Measurements from ENCODE around the gene EFNA3.

DNA sequence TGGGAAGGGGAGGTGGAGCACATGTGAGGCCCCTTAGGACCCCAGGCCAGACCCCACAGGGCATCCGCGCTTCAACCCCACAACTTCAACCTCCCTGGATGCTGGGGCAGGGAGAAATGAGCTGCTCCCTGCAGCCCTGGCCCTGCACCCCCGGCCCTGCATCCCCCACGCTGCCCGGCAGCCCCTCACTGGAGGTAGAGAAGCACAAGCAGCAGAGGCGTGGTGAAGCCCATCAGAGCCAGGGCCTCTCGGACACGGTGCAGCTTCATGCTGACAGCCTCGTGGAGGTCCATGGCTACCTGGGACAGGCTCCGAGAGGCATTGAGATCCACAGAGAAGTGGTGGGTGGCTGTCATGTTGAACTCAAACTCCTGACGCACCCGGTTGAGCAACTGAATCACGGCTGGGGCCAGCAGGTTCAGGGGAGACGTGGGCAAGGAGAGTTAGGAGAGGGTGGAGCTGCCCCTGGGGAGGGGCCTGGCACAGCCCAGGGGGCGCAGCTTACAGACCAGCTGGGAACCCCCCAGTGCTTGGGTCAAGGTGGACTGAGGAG lies 48.3 kb upstream of the EFNA3 start:
- TF ChIP-seq, protein P1, sequence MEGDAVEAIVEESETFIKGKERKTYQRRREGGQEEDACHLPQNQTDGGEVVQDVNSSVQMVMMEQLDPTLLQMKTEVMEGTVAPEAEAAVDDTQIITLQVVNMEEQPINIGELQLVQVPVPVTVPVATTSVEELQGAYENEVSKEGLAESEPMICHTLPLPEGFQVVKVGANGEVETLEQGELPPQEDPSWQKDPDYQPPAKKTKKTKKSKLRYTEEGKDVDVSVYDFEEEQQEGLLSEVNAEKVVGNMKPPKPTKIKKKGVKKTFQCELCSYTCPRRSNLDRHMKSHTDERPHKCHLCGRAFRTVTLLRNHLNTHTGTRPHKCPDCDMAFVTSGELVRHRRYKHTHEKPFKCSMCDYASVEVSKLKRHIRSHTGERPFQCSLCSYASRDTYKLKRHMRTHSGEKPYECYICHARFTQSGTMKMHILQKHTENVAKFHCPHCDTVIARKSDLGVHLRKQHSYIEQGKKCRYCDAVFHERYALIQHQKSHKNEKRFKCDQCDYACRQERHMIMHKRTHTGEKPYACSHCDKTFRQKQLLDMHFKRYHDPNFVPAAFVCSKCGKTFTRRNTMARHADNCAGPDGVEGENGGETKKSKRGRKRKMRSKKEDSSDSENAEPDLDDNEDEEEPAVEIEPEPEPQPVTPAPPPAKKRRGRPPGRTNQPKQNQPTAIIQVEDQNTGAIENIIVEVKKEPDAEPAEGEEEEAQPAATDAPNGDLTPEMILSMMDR (conservative IDR thresholded peaks at IDR 0.05; ENCODE audit: low read depth, low read length), result no peak
- no peak for TF ChIP-seq EZH2 (IDR thresholded peaks at IDR 0.05; ENCODE audit: low read length, unreplicated experiment)
- no peak for TF ChIP-seq EZH2phosphoT487 (IDR thresholded peaks at IDR 0.05; ENCODE audit: borderline replicate concordance, low read length)

Measured in PC-3 (cell line).